Measurements from ENCODE around the gene TEX38.

DNA sequence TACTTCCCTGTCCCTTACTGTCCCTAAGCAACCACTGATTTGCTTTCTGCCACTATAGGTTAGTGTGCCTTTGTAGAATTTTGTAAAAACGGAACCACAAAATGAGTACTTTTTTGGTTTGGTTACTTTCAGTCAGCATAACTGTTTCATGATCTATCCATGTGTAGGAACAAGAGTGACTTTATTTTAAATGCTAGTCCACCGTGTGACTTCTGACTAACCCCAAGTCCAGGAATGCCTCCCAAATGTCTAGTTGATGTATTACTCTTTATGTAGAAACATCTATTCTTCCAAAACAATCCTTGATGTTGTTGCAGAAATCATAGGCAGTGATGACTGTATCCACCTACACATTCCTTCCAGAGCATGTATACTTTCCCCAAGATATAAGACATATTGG is 24.8 kb upstream of the TEX38 start:
- TF ChIP-seq, protein P1, sequence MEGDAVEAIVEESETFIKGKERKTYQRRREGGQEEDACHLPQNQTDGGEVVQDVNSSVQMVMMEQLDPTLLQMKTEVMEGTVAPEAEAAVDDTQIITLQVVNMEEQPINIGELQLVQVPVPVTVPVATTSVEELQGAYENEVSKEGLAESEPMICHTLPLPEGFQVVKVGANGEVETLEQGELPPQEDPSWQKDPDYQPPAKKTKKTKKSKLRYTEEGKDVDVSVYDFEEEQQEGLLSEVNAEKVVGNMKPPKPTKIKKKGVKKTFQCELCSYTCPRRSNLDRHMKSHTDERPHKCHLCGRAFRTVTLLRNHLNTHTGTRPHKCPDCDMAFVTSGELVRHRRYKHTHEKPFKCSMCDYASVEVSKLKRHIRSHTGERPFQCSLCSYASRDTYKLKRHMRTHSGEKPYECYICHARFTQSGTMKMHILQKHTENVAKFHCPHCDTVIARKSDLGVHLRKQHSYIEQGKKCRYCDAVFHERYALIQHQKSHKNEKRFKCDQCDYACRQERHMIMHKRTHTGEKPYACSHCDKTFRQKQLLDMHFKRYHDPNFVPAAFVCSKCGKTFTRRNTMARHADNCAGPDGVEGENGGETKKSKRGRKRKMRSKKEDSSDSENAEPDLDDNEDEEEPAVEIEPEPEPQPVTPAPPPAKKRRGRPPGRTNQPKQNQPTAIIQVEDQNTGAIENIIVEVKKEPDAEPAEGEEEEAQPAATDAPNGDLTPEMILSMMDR (conservative IDR thresholded peaks at IDR 0.05) = no peak
- no peak for TF ChIP-seq ZFX (IDR thresholded peaks at IDR 0.05)

Measured in C4-2B (cell line).